ENCODE results near the gene PGM3. TPM values are rescaled to one million over a fixed set of nuclear protein-coding genes. Genes with fewer than 3 reads are reported as not detected.
"Not testable (repeated sequence)": the region's sequence is repeated elsewhere in the genome, so short reads cannot be mapped to it uniquely, and the experiment has no call there.

The PGM3 gene
- total and polyA plus RNA-seq, 2 donors (not counting 3 experiments of a cell fraction or from before 2014, with no cell fraction given): 19.8 to 70.7 TPM

- peaks cover 16% of the 10 kb centered on the region for H3K4me1 ChIP-seq (ENCODE audit: control insufficient read depth, extremely low read depth, insufficient read depth, low read length)
- dilution Hi-C loops (cut with MboI; ENCODE audit: extremely low pct_ligation_motif_present, low sequenced_read_pairs); H3K9me3 ChIP-seq (replicated peaks; ENCODE audit: control insufficient read depth, insufficient read depth, low read length); H4K20me1 ChIP-seq (replicated peaks; ENCODE audit: control insufficient read depth, extremely low read depth, insufficient read depth, low read length); H3K27me3 ChIP-seq (ENCODE audit: control insufficient read depth in 2 of 2, insufficient read depth in 2 of 2, low read length in 2 of 2); DNase-seq (ENCODE audit: low read depth, low spot score); POLR2A ChIA-PET; H3K27ac ChIP-seq (ENCODE audit: insufficient read depth, low read depth, low read length); H2AFZ ChIP-seq (ENCODE audit: low read depth, low read length); BruUV-seq (replicated peaks); FAIRE-seq; H3K9me1 ChIP-seq (replicated peaks; ENCODE audit: control insufficient read depth, extremely low read depth, insufficient read depth, low read length): not testable (repeated sequence)
- H3K36me3 ChIP-seq (ENCODE audit: control insufficient read depth in 2 of 2, extremely low read depth in 1 of 2, insufficient read depth in 2 of 2, low read length in 2 of 2): peaks cover 0 to 21% of the 10 kb centered on the region in 2 experiments
- H3K4me3 ChIP-seq (replicated peaks in 1 of 3; ENCODE audit: insufficient read depth in 1 of 3, low read depth in 1 of 3, low read length in 3 of 3): peak overlapping the region; percentile 52 to 99 (median 94)
- H3K79me2 ChIP-seq (ENCODE audit: control insufficient read depth, insufficient read depth, low read length): peaks cover 41% of the 10 kb centered on the region
- CTCF ChIA-PET: interaction anchor here (2.2 to 8.7 kb wide), 3 partner anchors 24 to 126 kb away, joined by 6 to 83 read pairs (median 13); partner anchors contain the start of genes DOP1A and UBE3D
- intact Hi-C loops (cut with micrococcal nuclease): loop anchor here (10.0 kb wide), 2 partner anchors 827 to 947 kb away; partner anchors contain the start of genes IBTK and TPBG
- H3K4me2 ChIP-seq (ENCODE audit: insufficient read depth, low read length): peak overlapping the region; percentile 98
- peak overlapping the region; percentile 93 for H3K9ac ChIP-seq (replicated peaks; ENCODE audit: extremely low read depth, insufficient read depth, low read length)
Observed at GRCh38 chr6:83191974-83192373, 1.1 kb downstream of the PGM3 start.

GRCh38 chr6:83190626-83191025 is 2.4 kb downstream of the PGM3 start:
- H4K20me1 ChIP-seq (replicated peaks; ENCODE audit: control insufficient read depth, extremely low read depth, insufficient read depth, low read length): peaks cover 2% of the 10 kb centered on the region
- ChIA-PET CTCF (interaction anchor here (1.2 to 5.1 kb wide), 4 partner anchors 25 to 346 kb away, joined by 3 to 30 read pairs (median 6); partner anchors contain the start of genes DOP1A and UBE3D), POLR2A (no interaction called here)
- no peaks in the 10 kb centered on the region for H3K9me3 ChIP-seq (replicated peaks; ENCODE audit: control insufficient read depth, insufficient read depth, low read length)
- dilution Hi-C loops (cut with MboI; ENCODE audit: extremely low pct_ligation_motif_present, low sequenced_read_pairs): no loop called here
- no peak overlapping the region for H2AFZ ChIP-seq (ENCODE audit: low read depth, low read length)
- H3K36me3 ChIP-seq (ENCODE audit: control insufficient read depth in 2 of 2, extremely low read depth in 1 of 2, insufficient read depth in 2 of 2, low read length in 2 of 2): peaks cover 0 to 23% of the 10 kb centered on the region in 2 experiments
- BruUV-seq (replicated peaks): no TSS peak
- DNase-seq (ENCODE audit: low read depth, low spot score): no peak
- TF ChIP-seq JUN (IDR thresholded peaks at IDR 0.05; ENCODE audit: borderline replicate concordance, insufficient read depth, insufficient read length, low read depth): no peak
- TF ChIP-seq MYC (IDR thresholded peaks at IDR 0.05; ENCODE audit: low read depth, low read length): no peak
- TF ChIP-seq POLR2A (IDR thresholded peaks at IDR 0.05; ENCODE audit: low read depth, low read length): no peak
- TF ChIP-seq MAX (IDR thresholded peaks at IDR 0.05; ENCODE audit: insufficient read depth, insufficient read length): no peak
- no peak for TF ChIP-seq EZH2 (IDR thresholded peaks at IDR 0.05; ENCODE audit: borderline replicate concordance, low read depth, low read length, severe bottlenecking)
- no peak for TF ChIP-seq POLR2AphosphoS5 (IDR thresholded peaks at IDR 0.05; ENCODE audit: insufficient read depth, low read depth, low read length)
- TF ChIP-seq GATA2 (IDR thresholded peaks at IDR 0.05; ENCODE audit: insufficient read depth, insufficient read length, low read depth, low read length): no peak
- TF ChIP-seq CTCF (IDR thresholded peaks at IDR 0.05; ENCODE audit: extremely low read depth in 1 of 2, insufficient read depth in 1 of 2, low read depth in 1 of 2, low read length in 2 of 2): no peak
- no peak for TF ChIP-seq FOS (IDR thresholded peaks at IDR 0.05; ENCODE audit: borderline replicate concordance, insufficient read depth, low read length)
- H3K79me2 ChIP-seq (ENCODE audit: control insufficient read depth, insufficient read depth, low read length): peaks cover 42% of the 10 kb centered on the region
- H3K9me1 ChIP-seq (replicated peaks; ENCODE audit: control insufficient read depth, extremely low read depth, insufficient read depth, low read length): no peaks in the 10 kb centered on the region
- peak overlapping the region; percentile 8 for H3K4me2 ChIP-seq (ENCODE audit: insufficient read depth, low read length)
- intact Hi-C loops (cut with micrococcal nuclease): loop anchor here (10.0 kb wide), 2 partner anchors 826 to 946 kb away; partner anchors contain the start of genes IBTK and TPBG
- H3K4me1 ChIP-seq (ENCODE audit: control insufficient read depth, extremely low read depth, insufficient read depth, low read length): peaks cover 16% of the 10 kb centered on the region
- H3K27ac ChIP-seq (ENCODE audit: insufficient read depth, low read depth, low read length): no peak overlapping the region
- no peak overlapping the region for H3K4me3 ChIP-seq (replicated peaks in 1 of 3; ENCODE audit: insufficient read depth in 1 of 3, low read depth in 1 of 3, low read length in 3 of 3)
- no peak overlapping the region for H3K9ac ChIP-seq (replicated peaks; ENCODE audit: extremely low read depth, insufficient read depth, low read length)
- FAIRE-seq: no peak
- no peaks in the 10 kb centered on the region for H3K27me3 ChIP-seq (ENCODE audit: control insufficient read depth in 2 of 2, insufficient read depth in 2 of 2, low read length in 2 of 2)

Data from endothelial cell of umbilical vein (primary cell).